Kidney (tissue), 22 donors: ENCODE measurements around the gene MTIF2. TPM values are rescaled to one million over a fixed set of nuclear protein-coding genes. Genes with fewer than 3 reads are reported as not detected.

Source experiments
- DNase-seq, 5 donors: peaks; one replicate each; pipeline ENCODE4 v3.0.0-alpha.2; 2013 to 2020
- FAIRE-seq: peaks from 2 replicates; lab custom pipeline; 2012; peaks lifted over from hg19 to GRCh38; lab: Jason Lieb, UNC
- H3K27ac ChIP-seq, 2 donors: one replicate each; pipeline ENCODE4 v1.7.0; 2013; ENCODE audit warnings: low read depth in 2 of 2, low read length in 2 of 2, inconsistent platforms in 1 of 2
- H3K27me3 ChIP-seq: one replicate; pipeline ENCODE4 v1.7.1; 2013; ENCODE audit warnings: low read length, inconsistent platforms; ENCODE audit not compliant: control insufficient read depth, insufficient read depth
- H3K36me3 ChIP-seq, 3 donors: one replicate each; pipeline versions ENCODE4 v1.7.0 to v1.7.1; 2013; ENCODE audit warnings: low read length in 3 of 3, control low read depth in 1 of 3, inconsistent platforms in 1 of 3; ENCODE audit not compliant: insufficient read depth in 3 of 3, control insufficient read depth in 2 of 3
- H3K4me1 ChIP-seq, 3 donors: one replicate each; pipeline versions ENCODE4 v1.7.0 to v1.7.1; 2013; ENCODE audit warnings: low read length in 3 of 3, inconsistent platforms in 1 of 3, low read depth in 1 of 3; ENCODE audit not compliant: control insufficient read depth in 2 of 3, insufficient read depth in 2 of 3
- H3K4me3 ChIP-seq, 3 donors: one replicate each; pipeline versions ENCODE4 v1.7.0 to v1.8.1; 2013; ENCODE audit warnings: low read length in 3 of 3, control low read depth in 1 of 3, inconsistent platforms in 1 of 3
- H3K9ac ChIP-seq, 3 donors: one replicate each; pipeline versions ENCODE4 v1.7.0 to v1.7.1; 2013; ENCODE audit warnings: low read length in 3 of 3, control low read depth in 1 of 3, inconsistent platforms in 1 of 3
- H3K9me3 ChIP-seq, 3 donors: one replicate each; pipeline versions ENCODE4 v1.7.0 to v1.7.1; 2013; ENCODE audit warnings: low read length in 3 of 3, control low read depth in 1 of 3, inconsistent platforms in 1 of 3; ENCODE audit not compliant: control insufficient read depth in 2 of 3, insufficient read depth in 1 of 3
- CTCF ChIP-seq: IDR thresholded peaks from 3 replicates; pipeline ENCODE4 v1.5.1; 2012; ENCODE audit warnings: mild to moderate bottlenecking, moderate library complexity, borderline replicate concordance; ENCODE audit not compliant: insufficient read depth; ENCODE audit errors: extremely low read depth
- intact Hi-C: fragments of 100-400 bp; cut with DNase I; formaldehyde crosslinking; loops from one replicate; pipeline ENCODE4 v1.11.1; 2022
- long read RNA-seq, 10 donors: library from polyadenylated mRNA in 1 of 10; unstranded in 1 of 10; transcript quantifications; one replicate each; pipeline ENCODE4 v2.0.0 and lab custom pipeline, GENCODE V29; 2021 to 2026
- polyA plus RNA-seq: library from polyadenylated mRNA; stranded (reverse); fragments of 350-450 nt; fragmentation: Illumina TruSeq; extraction: RNeasy Lipid Tissue Mini Kit (QIAGEN cat#74804); gene quantifications from one replicate; pipeline ENCODE4 v1.2.3, GENCODE V29; 2014; ENCODE audit warnings: low read depth, low replicate concordance; ENCODE audit not compliant: insufficient read depth
- total RNA-seq: library from RNA; stranded (reverse); fragmentation: NEBNext Ultra II Directional; extraction: Animal tissue kit (Norgen Biotek cat#: 25700); gene quantifications from one replicate; pipeline ENCODE4 v1.2.1, GENCODE V29; 2021
- donor health status: control.
- donor health status: control.
- donor health status: control.
- donor health status: control.
- donor health status: control.
- donor health status: DM: yes; HTN: yes; CAD: no.
- donor health status: Normal renal cell carcinoma (clear cell type).

MTIF2 gene
- total RNA-seq (27.3 TPM), polyA plus RNA-seq (26.0 TPM)
- long read RNA-seq, donor 1, partial matches to known transcripts: 0 of 2 reads
- long read RNA-seq, donor 1, other reads (novel, unspliced or antisense): 0 of 2 reads
- long read RNA-seq, donor 2, partial matches to known transcripts: 20 of 21 reads
- long read RNA-seq, donor 2, other reads (novel, unspliced or antisense): 0 of 21 reads
- long read RNA-seq, donor 3, partial matches to known transcripts: 11 of 12 reads
- long read RNA-seq, donor 3, other reads (novel, unspliced or antisense): 0 of 12 reads
- long read RNA-seq, donor 4: 0 reads
- long read RNA-seq, donor 5: 0 reads
- long read RNA-seq, donor 6, partial matches to known transcripts: 14 of 15 reads
- long read RNA-seq, donor 6, other reads (novel, unspliced or antisense): 0 of 15 reads
- long read RNA-seq, donor 7, transcript MTIF2-201 (16 exons, 2,528 nt): major isoform, 8 of 26 reads
- long read RNA-seq, donor 7, partial matches to known transcripts: 8 of 26 reads
- long read RNA-seq, donor 7, other reads (novel, unspliced or antisense): 10 of 26 reads
- long read RNA-seq, donor 8, partial matches to known transcripts: 0 of 1 reads
- long read RNA-seq, donor 8, other reads (novel, unspliced or antisense): 0 of 1 reads
- long read RNA-seq, donor 9: 0 reads
- long read RNA-seq, donor 10, partial matches to known transcripts: 14 of 16 reads
- long read RNA-seq, donor 10, other reads (novel, unspliced or antisense): 0 of 16 reads

GRCh38 chr2:55268907-55269644, at the start of gene MTIF2:
TSS of gene MTIF2 (minus strand) at chr2:55269231. CDS start at chr2:55263858, 5,373 bp downstream.
- Histone ChIP-seq H3K9ac (peak within 1 kb of the TSS; percentile 90 to 98 (median 95)), H3K27me3 (no peaks in the 10 kb centered on the region), H3K9me3 (no peaks in the 10 kb centered on the region), H3K4me3 (peak within 1 kb of the TSS; percentile 96 to 100 (median 98)), H3K36me3 (peaks cover 0 to 3% (median 0%) of the 10 kb centered on the region in 3 donors), H3K4me1 (peaks cover 0 to 4% (median 0%) of the 10 kb centered on the region in 3 donors), H3K27ac (peak within 1 kb of the TSS; percentile 73 to 94)
- TF ChIP-seq CTCF: no peak
- intact Hi-C loops: no loop called here
- DNase-seq: peak; percentile 96 to 98 (median 97)
- peak; percentile 80 for FAIRE-seq

- no peaks in the 10 kb centered on the region for H3K27me3 ChIP-seq
- DNase-seq: no peak
- intact Hi-C loops: no loop called here
- peaks cover 0 to 4% (median 2%) of the 10 kb centered on the region in 3 donors for H3K36me3 ChIP-seq
- no peak overlapping the region for H3K27ac ChIP-seq
- no peaks in the 10 kb centered on the region for H3K4me1 ChIP-seq
- no peak overlapping the region for H3K9ac ChIP-seq
- no peaks in the 10 kb centered on the region for H3K9me3 ChIP-seq
- no peak for TF ChIP-seq CTCF
- no peak overlapping the region for H3K4me3 ChIP-seq
- no peak for FAIRE-seq
These were observed 46.0 kb upstream of the MTIF2 start for GRCh38 chr2:55314985-55315384.

GRCh38 chr2:55311444-55311870, 42.4 kb upstream of the MTIF2 start:
- H3K27ac ChIP-seq: no peak overlapping the region
- DNase-seq (no peak), FAIRE-seq (no peak)
- no peak overlapping the region for H3K4me3 ChIP-seq
- H3K9me3 ChIP-seq: no peaks in the 10 kb centered on the region
- H3K36me3 ChIP-seq: peaks cover 0 to 4% (median 0%) of the 10 kb centered on the region in 3 donors
- no peak for TF ChIP-seq CTCF
- no peaks in the 10 kb centered on the region for H3K4me1 ChIP-seq
- H3K9ac ChIP-seq: no peak overlapping the region
- no peaks in the 10 kb centered on the region for H3K27me3 ChIP-seq
- intact Hi-C loops: no loop called here
